Hepatocyte (in vitro differentiated cells): ENCODE results near the gene KRT37.

Experiments
- EZH2 ChIP-seq: fragments of 200-600 bp; sonication (generic); IDR thresholded peaks from 2 replicates; pipeline ENCODE4 v1.6.1; 2016; ENCODE audit warnings: antibody characterized with exemption, mild to moderate bottlenecking, borderline replicate concordance
- EZH2phosphoT487 ChIP-seq: fragments of 200-600 bp; sonication (generic); IDR thresholded peaks from one replicate; pipeline ENCODE4 v1.6.1; 2018; ENCODE audit warnings: antibody characterized with exemption, mild to moderate bottlenecking, low read depth, moderate library complexity; ENCODE audit not compliant: unreplicated experiment, severe bottlenecking
- TF ChIP-seq, protein P1 (sequence below): fragments of 200-600 bp; sonication (generic); IDR thresholded peaks from 2 replicates; pipeline ENCODE4 v1.5.1; 2016; ENCODE audit warnings: antibody characterized with exemption, mild to moderate bottlenecking; ENCODE audit not compliant: poor library complexity

DNA sequence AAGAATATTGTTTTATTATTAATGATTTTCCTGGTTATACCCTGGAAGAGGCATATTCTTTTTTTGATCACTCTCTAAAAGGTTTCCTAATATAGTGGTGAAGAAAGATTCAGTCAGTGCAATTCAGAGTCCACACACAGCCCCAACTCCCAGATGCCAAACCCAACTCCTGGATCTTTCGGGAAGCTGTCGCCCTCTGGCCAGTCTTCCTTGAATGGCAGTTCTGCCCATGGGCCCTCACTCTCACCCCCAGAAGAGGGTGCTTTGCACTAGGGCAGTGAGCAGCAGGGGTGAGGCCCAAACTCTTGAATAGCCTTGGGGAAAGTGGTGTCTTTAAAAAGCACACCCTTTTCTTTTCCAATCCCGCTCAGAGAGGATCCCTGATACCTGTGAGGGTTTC, 31.8 kb upstream of the KRT37 start:
- TF ChIP-seq, protein P1, sequence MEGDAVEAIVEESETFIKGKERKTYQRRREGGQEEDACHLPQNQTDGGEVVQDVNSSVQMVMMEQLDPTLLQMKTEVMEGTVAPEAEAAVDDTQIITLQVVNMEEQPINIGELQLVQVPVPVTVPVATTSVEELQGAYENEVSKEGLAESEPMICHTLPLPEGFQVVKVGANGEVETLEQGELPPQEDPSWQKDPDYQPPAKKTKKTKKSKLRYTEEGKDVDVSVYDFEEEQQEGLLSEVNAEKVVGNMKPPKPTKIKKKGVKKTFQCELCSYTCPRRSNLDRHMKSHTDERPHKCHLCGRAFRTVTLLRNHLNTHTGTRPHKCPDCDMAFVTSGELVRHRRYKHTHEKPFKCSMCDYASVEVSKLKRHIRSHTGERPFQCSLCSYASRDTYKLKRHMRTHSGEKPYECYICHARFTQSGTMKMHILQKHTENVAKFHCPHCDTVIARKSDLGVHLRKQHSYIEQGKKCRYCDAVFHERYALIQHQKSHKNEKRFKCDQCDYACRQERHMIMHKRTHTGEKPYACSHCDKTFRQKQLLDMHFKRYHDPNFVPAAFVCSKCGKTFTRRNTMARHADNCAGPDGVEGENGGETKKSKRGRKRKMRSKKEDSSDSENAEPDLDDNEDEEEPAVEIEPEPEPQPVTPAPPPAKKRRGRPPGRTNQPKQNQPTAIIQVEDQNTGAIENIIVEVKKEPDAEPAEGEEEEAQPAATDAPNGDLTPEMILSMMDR, result no peak
- no peak for TF ChIP-seq EZH2
- TF ChIP-seq EZH2phosphoT487, result no peak
